GOT3 (cell line): ENCODE data around the gene KIAA1614.

Experiments
- DNase-seq: peaks from one replicate; lab custom pipeline; 2025; ENCODE audit warnings: mixed read lengths; lab: John Stamatoyannopoulos, UW

KIAA1614 gene

GRCh38 chr1:180908074-180908765, 4.5 kb upstream of the KIAA1614 start:
- DNase-seq = no peak

- DNase-seq = no peak
These were observed 3.7 kb upstream of the KIAA1614 start for GRCh38 chr1:180909005-180909414.

- DNase-seq = no peak
These were observed 3.2 kb upstream of the KIAA1614 start for GRCh38 chr1:180909462-180909976.

- DNase-seq = no peak
These were observed 981 bp upstream of the KIAA1614 start for GRCh38 chr1:180911640-180912191.

- no peak for DNase-seq
These were observed 391 bp upstream of the KIAA1614 start for GRCh38 chr1:180912211-180912800.

GRCh38 chr1:180915426-180915965, 2.8 kb downstream of the KIAA1614 start:
- no peak for DNase-seq

GRCh38 chr1:180916012-180916770, 3.5 kb downstream of the KIAA1614 start:
- DNase-seq = no peak

- no peak for DNase-seq
These were observed 4.1 kb downstream of the KIAA1614 start for GRCh38 chr1:180916771-180917170.

- DNase-seq = no peak
These were observed 4.8 kb downstream of the KIAA1614 start for GRCh38 chr1:180917306-180918065.

GRCh38 chr1:180918519-180918918, 5.8 kb downstream of the KIAA1614 start:
- DNase-seq = no peak

GRCh38 chr1:180919183-180919700, 6.5 kb downstream of the KIAA1614 start:
- DNase-seq = no peak

- no peak for DNase-seq
These were observed 7.5 kb downstream of the KIAA1614 start for GRCh38 chr1:180920193-180920592.

GRCh38 chr1:180920702-180921101, 8.0 kb downstream of the KIAA1614 start:
- no peak for DNase-seq

GRCh38 chr1:180921386-180921785, 8.7 kb downstream of the KIAA1614 start:
- DNase-seq = no peak

GRCh38 chr1:180921891-180922630, 9.4 kb downstream of the KIAA1614 start:
- no peak for DNase-seq

GRCh38 chr1:180922631-180923015, 9.9 kb downstream of the KIAA1614 start:
- DNase-seq = no peak

- DNase-seq = no peak
These were observed 10.5 kb downstream of the KIAA1614 start for GRCh38 chr1:180923021-180923841.

GRCh38 chr1:180923887-180924286, 11.2 kb downstream of the KIAA1614 start:
- no peak for DNase-seq

GRCh38 chr1:180924939-180925338, 12.2 kb downstream of the KIAA1614 start:
- DNase-seq = no peak
